Embryonic facial prominence (tissue), 1 donor: Measurements from ENCODE around the gene ZBTB12.
"Not testable (repeated sequence)": the region's sequence is repeated elsewhere in the genome, so short reads cannot be mapped to it uniquely, and the experiment has no call there.

Source experiments
- DNase-seq: peaks from one replicate; pipeline ENCODE4 v3.0.0-alpha.2; 2016; ENCODE audit errors: extremely low spot score

Gene ZBTB12

DNA sequence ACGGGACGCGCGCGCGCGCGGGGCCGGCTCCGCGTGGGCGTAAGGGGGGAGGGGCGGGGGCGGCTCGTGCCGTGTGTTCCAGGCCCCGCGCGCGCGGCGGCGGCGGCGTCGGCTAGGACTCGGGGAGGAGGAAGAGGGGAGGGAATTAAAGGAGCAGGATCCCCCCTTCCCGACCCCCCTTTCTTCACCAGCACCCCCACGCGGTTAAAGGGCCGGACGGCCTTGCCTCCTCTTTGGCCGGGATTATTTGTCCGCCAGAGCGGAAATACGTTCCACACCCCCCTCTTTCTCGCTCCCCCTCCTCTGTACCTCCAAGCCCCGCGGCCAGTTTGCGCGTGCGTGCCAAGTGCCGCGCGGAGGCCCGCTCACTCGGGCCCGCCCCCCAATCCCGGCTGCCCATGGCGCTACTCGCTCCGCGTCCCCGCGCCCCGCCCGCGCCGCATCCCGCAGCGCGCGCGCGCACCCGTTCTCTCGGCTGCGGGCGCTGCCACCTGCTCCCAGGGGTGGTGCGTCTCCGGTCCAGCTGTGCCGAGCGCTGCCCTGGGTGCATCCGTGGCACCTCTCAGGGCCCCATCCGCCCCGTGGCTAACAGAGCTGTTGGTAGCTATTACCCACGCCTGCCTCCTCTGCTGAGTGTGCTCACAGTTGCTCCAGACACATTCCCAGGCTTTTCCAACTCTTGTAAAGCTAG lies at the start of gene ZBTB12:
TSS of gene ZBTB12 (minus strand) at position 134 of the 691 bp plus-strand sequence. CDS start 781 bp downstream, outside the sequence.
- DNase-seq, result peak; percentile 93

GRCh38 chr6:31949926-31950548 lies 48.2 kb upstream of the ZBTB12 start:
- no peak for DNase-seq

DNA sequence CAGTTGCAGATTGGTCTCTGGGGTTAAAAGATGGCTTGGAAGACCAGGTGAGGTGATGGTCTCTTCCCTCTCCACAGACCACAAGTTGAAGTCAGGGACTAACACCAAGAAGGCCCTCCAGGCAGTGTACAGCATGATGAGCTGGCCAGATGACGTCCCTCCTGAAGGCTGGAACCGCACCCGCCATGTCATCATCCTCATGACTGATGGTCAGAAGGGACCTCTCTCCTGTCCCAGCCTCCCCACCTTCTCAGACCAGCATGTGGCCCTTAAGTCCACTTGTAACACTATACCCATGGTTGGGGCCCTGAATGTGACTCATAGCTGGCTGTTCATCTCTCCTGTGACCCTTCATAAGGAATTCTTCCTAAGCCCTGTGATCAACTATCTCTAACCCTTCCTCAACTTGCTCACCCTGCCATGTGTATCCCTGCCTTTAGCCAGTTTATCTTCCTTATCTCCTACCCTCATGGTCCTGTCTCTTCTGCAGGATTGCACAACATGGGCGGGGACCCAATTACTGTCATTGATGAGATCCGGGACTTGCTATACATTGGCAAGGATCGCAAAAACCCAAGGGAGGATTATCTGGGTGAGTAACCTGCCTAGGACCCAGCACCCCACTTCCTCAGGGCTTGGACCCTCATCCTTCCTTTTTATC lies 47.0 kb upstream of the ZBTB12 start:
- DNase-seq, result no peak

GRCh38 chr6:31948306-31948705 lies 46.4 kb upstream of the ZBTB12 start:
- no peak for DNase-seq

GRCh38 chr6:31947864-31948263 lies 46.0 kb upstream of the ZBTB12 start:
- no peak for DNase-seq

- no peak for DNase-seq
Measured at GRCh38 chr6:31947070-31947675, 45.3 kb upstream of the ZBTB12 start.

DNA sequence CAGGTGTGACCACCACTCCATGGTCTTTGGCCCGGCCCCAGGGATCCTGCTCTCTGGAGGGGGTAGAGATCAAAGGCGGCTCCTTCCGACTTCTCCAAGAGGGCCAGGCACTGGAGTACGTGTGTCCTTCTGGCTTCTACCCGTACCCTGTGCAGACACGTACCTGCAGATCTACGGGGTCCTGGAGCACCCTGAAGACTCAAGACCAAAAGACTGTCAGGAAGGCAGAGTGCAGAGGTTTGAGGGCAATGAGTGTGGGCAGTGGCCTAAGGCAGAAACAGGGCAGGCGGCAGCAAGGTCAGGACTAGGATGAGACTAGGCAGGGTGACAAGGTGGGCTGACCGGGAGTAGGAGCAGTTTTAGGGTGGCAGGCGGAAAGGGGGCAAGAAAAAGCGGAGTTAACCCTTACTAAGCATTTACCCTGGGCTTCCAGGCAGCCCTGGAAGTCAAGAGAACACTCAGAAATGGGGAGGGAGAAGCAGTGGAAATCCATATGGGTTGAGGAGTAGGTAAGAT lies 44.5 kb upstream of the ZBTB12 start:
- no peak for DNase-seq

- no peak for DNase-seq
Measured at GRCh38 chr6:31945507-31946369, 43.9 kb upstream of the ZBTB12 start, which contains the start of gene CFB. TSS of gene CFB (plus strand) at chr6:31946095. CDS start at chr6:31946222, 127 bp downstream.

GRCh38 chr6:31945154-31945506 lies 43.2 kb upstream of the ZBTB12 start:
- no peak for DNase-seq

DNA sequence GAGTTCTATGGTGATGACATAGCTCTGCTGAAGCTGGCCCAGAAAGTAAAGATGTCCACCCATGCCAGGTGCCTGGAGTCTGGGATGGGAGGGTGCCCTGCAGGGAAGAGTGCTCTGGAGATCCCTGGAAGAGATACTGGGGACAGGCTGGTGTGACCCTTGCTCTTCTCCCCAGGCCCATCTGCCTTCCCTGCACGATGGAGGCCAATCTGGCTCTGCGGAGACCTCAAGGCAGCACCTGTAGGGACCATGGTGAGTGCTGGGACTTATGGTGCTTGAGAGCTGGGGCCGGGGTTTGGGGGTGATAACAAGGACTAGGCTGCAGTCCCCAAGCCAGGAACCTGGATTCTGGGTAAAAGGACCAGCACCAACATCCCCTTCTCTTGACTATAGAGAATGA lies 41.9 kb upstream of the ZBTB12 start:
- DNase-seq, result peak; percentile 1

- no peak for DNase-seq
Measured at GRCh38 chr6:31940256-31940664, 38.4 kb upstream of the ZBTB12 start.

- DNase-seq, result no peak
Measured at GRCh38 chr6:31935823-31936222, 33.9 kb upstream of the ZBTB12 start.

- no peak for DNase-seq
Measured at GRCh38 chr6:31935021-31935420, 33.1 kb upstream of the ZBTB12 start.

GRCh38 chr6:31933537-31933936 lies 31.7 kb upstream of the ZBTB12 start:
- no peak for DNase-seq

DNA sequence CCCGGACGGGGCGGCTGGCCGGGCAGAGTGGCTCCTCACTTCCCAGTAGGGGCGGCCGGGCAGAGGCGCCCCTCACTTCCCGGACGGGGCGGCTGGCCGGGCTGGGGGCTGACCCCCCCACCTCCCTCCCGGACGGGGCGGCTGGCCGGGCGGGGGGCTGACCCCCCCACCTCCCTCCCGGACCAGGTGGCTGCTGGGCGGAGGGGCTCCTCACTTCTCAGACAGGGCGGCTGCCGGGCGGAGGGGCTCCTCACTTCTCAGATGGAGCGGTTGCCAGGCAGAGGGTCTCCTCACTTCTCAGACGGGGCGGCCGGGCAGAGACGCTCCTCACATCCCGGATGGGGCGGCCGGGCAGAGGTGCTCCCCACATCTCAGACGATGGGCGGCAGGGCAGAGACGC lies 30.3 kb upstream of the ZBTB12 start:
- not testable (repeated sequence) for DNase-seq

DNA sequence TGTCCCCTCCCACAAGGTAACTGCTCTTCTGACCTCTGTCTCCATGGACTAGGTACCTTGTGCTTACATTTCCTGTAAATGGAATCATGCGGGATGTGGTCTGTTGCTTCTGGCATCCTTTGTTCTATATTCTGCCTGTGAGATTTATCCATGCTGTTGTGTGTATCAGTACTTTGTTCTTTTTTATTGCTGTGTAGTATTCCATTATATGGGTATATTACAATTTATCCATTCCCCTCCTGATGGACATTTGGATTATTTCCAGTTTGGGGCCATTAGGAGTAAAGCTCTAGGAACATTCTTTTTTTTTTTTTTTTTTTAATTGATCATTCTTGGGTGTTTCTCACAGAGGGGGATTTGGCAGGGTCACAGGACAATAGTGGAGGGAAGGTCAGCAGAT lies 29.1 kb upstream of the ZBTB12 start:
- DNase-seq, result no peak

DNA sequence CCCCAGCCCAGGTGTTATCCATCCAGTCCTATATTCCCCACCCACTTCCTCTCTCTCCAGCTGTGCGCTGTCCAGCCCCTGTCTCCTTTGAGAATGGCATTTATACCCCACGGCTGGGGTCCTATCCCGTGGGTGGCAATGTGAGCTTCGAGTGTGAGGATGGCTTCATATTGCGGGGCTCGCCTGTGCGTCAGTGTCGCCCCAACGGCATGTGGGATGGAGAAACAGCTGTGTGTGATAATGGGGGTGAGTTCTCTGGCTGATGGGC lies 26.7 kb upstream of the ZBTB12 start:
- DNase-seq, result no peak

DNA sequence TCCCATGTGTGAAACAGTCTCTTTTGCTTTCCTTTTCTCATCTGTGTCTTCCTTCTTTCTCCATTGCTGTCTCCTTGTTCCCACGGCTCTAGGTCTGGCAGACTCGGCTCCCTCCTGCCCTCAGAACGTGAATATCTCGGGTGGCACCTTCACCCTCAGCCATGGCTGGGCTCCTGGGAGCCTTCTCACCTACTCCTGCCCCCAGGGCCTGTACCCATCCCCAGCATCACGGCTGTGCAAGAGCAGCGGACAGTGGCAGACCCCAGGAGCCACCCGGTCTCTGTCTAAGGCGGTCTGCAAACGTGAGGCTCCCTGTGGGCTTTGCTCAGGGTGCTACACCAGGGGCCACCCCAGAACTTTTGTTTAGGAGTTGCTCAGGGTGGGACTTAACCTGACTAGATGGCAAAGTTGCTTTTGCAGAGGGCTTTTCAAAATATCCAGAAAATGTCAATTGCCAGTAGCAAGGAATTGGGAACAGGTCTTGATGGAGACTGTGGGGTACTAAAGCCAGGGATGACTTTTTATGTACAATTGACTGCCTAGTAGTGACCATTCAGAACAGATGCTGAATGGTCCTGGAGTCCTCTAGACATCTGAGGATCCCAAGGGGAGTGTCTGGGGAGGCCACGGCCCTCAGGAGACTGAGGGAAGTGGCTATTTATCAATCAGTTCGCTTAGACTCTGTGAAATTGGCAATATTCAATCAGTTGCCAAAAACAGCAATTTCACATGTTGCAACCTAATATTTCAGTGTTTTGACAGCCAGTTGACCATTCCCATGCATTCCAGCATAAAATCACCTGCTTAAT lies 26.2 kb upstream of the ZBTB12 start:
- no peak for DNase-seq

DNA sequence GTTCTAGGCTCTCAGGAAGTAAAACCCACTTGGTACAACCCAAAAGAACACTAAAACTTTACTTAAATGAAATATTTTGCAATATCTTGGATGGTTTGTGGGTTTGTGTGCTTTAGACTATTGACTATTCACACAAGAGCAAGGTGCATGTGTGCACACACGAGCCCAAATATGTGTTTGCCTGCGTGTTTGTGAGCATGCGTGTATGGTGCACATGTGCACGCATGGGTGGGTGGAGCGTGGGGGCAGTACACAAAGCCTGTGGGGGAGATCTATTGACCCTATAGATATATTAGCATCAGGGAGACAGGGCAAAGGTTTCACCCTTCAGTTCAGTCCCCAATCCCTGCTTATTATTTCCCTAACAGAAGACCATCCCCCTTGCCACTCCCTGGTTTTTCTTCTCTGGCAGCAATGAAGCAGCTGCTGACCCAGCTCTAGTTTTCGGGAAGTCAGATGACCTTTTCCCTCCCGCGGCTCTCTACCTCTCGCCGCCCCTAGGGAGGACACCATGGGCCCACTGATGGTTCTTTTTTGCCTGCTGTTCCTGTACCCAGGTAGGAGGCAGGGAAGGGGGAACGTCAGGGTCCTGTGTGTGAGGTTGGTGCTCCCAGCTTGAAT lies 25.5 kb upstream of the ZBTB12 start, which contains the start of gene C2:
TSS of gene C2 (plus strand) at position 476 of the 621 bp plus-strand sequence. CDS start at position 512, 36 bp downstream.
- DNase-seq, result no peak

DNA sequence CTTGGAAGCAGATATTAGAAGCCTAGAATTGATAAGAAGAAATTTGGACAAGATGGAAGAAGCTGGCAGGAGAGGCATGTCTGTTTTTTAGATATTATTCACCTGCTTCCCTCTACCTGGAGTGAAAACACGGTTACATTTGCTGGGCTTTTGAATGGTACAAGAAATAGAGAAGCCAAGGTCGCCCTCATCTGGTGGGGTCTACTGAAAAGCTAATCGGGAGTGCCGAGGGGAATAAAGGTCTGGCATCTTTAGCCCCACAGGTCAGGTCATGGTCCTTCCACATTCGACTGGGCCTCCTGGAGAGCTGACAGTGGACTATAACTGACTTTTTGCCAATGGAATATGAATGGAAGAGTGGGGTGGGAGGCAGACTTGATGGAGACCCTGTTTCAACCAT lies 21.1 kb upstream of the ZBTB12 start:
- DNase-seq, result no peak
